Measurements from ENCODE around the gene TCEAL3.

The TCEAL3 gene

GRCh38 chrX:103614999-103615398 lies 7.2 kb downstream of the TCEAL3 start:
- TF ChIP-seq POLR2A (IDR thresholded peaks at IDR 0.05; ENCODE audit: extremely low read depth, insufficient read length) (no peak), MYC (IDR thresholded peaks at IDR 0.05; ENCODE audit: low read depth, low read length) (no peak), CTCF (IDR thresholded peaks at IDR 0.05; ENCODE audit: low read depth, low read length) (no peak), MAX (IDR thresholded peaks at IDR 0.05; ENCODE audit: low read depth, low read length) (no peak)
- DNase-seq (ENCODE audit: low read depth), result no peak
- H3K4me3 ChIP-seq (ENCODE audit: low read depth, low read length), result no peak overlapping the region

- H3K4me3 ChIP-seq (ENCODE audit: low read depth, low read length), result no peak overlapping the region
- TF ChIP-seq MAX (IDR thresholded peaks at IDR 0.05; ENCODE audit: low read depth, low read length), result no peak
- no peak for TF ChIP-seq MYC (IDR thresholded peaks at IDR 0.05; ENCODE audit: low read depth, low read length)
- TF ChIP-seq CTCF (IDR thresholded peaks at IDR 0.05; ENCODE audit: low read depth, low read length), result no peak
- no peak for TF ChIP-seq POLR2A (IDR thresholded peaks at IDR 0.05; ENCODE audit: extremely low read depth, insufficient read length)
- DNase-seq (ENCODE audit: low read depth), result no peak
Observed at GRCh38 chrX:103615781-103616371, 8.1 kb downstream of the TCEAL3 start.

- TF ChIP-seq MAX (IDR thresholded peaks at IDR 0.05; ENCODE audit: low read depth, low read length) (no peak), POLR2A (IDR thresholded peaks at IDR 0.05; ENCODE audit: extremely low read depth, insufficient read length) (no peak), CTCF (IDR thresholded peaks at IDR 0.05; ENCODE audit: low read depth, low read length) (no peak), MYC (IDR thresholded peaks at IDR 0.05; ENCODE audit: low read depth, low read length) (no peak)
- no peak overlapping the region for H3K4me3 ChIP-seq (ENCODE audit: low read depth, low read length)
- DNase-seq (ENCODE audit: low read depth), result no peak
Observed at GRCh38 chrX:103616676-103617186, 9.0 kb downstream of the TCEAL3 start.

- no peak for DNase-seq (ENCODE audit: low read depth)
- TF ChIP-seq POLR2A (IDR thresholded peaks at IDR 0.05; ENCODE audit: extremely low read depth, insufficient read length) (no peak), MYC (IDR thresholded peaks at IDR 0.05; ENCODE audit: low read depth, low read length) (no peak), MAX (IDR thresholded peaks at IDR 0.05; ENCODE audit: low read depth, low read length) (no peak), CTCF (IDR thresholded peaks at IDR 0.05; ENCODE audit: low read depth, low read length) (no peak)
- no peak overlapping the region for H3K4me3 ChIP-seq (ENCODE audit: low read depth, low read length)
Observed at GRCh38 chrX:103624111-103624510, 16.3 kb downstream of the TCEAL3 start.

GRCh38 chrX:103626855-103627254 lies 19.1 kb downstream of the TCEAL3 start:
- TF ChIP-seq POLR2A (IDR thresholded peaks at IDR 0.05; ENCODE audit: extremely low read depth, insufficient read length), result no peak
- no peak for TF ChIP-seq MAX (IDR thresholded peaks at IDR 0.05; ENCODE audit: low read depth, low read length)
- TF ChIP-seq CTCF (IDR thresholded peaks at IDR 0.05; ENCODE audit: low read depth, low read length), result no peak
- DNase-seq (ENCODE audit: low read depth), result no peak
- no peak overlapping the region for H3K4me3 ChIP-seq (ENCODE audit: low read depth, low read length)

Data from NB4 (cell line).